ENCODE measurements around the gene PACRG. TPM values are rescaled to one million over a fixed set of nuclear protein-coding genes. Genes with fewer than 3 reads are reported as not detected.

The PACRG gene
- total and polyA plus RNA-seq, 2 of the 8 experiments (the other 6 are each of a cell fraction or from before 2014, with no cell fraction given): 0.44 to 0.54 TPM

DNA sequence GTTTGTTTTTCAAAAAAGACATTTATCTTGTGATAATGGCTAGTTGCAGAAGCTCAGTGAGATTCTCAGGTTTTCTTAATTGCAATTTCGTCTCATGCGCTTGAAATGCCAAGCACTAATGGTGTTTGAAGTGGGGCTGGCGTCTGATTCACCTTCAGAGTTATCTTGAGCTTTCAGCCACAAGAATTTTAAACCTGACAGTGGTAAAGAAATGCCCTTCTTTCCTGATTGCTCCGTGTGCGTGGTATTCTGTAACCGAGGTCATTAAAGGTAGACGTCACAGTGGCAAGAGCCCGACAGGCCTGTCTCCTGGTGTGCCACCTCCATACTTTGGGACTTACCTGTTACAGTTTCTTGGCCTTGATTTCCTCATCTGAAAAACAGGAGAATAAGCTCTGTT, 560.3 kb downstream of the PACRG start:
- Histone ChIP-seq H2BK12ac (ENCODE audit: low read depth, low read length) (no peak overlapping the region), H3K23me2 (ENCODE audit: low read depth, low read length) (no peaks in the 10 kb centered on the region), H3K18ac (ENCODE audit: extremely low read depth, low read length) (no peak overlapping the region), H3K9ac (replicated peaks in 1 of 4; ENCODE audit: extremely low read depth in 1 of 4, low read depth in 3 of 4, low read length in 3 of 4) (no peak overlapping the region), H4K5ac (ENCODE audit: insufficient read length, low read depth, low read length) (no peak overlapping the region), H4K20me1 (replicated peaks in 1 of 2; ENCODE audit: control insufficient read depth in 1 of 2, insufficient read depth in 2 of 2, low read length in 2 of 2) (no peaks in the 10 kb centered on the region), H2AK5ac (ENCODE audit: low read depth, low read length) (no peak overlapping the region), H4K8ac (ENCODE audit: extremely low read depth, insufficient read depth, low read length) (no peak overlapping the region), H3K4me1 (replicated peaks in 1 of 4; ENCODE audit: control insufficient read depth in 3 of 4, insufficient read depth in 4 of 4, low read length in 3 of 4) (no peaks in the 10 kb centered on the region; a peak in 1 of 7 replicates), H3K4ac (replicated peaks; ENCODE audit: insufficient read length, low read depth, low read length) (no peak overlapping the region), H4K91ac (replicated peaks; ENCODE audit: insufficient read length, low read length) (no peak overlapping the region), H3K36me3 (ENCODE audit: control insufficient read depth in 2 of 4, insufficient read depth in 4 of 4, low read length in 3 of 4) (no peaks in the 10 kb centered on the region), H2BK20ac (ENCODE audit: low read length) (no peak overlapping the region), H2AFZ (ENCODE audit: low read length) (no peak overlapping the region), H3K79me2 (ENCODE audit: control insufficient read depth in 1 of 2, insufficient read depth in 2 of 2, low read length in 2 of 2) (no peaks in the 10 kb centered on the region), H2BK5ac (ENCODE audit: low read depth, low read length) (no peak overlapping the region), H2BK120ac (replicated peaks; ENCODE audit: low read depth, low read length) (no peak overlapping the region), H3K9me3 (ENCODE audit: insufficient read depth in 2 of 2, low read depth in 1 of 2, low read length in 1 of 2) (no peaks in the 10 kb centered on the region), H3K56ac (replicated peaks; ENCODE audit: insufficient read length, low read depth, low read length) (no peak overlapping the region), H3K23ac (ENCODE audit: insufficient read length) (no peak overlapping the region), H3K14ac (ENCODE audit: insufficient read length) (no peak overlapping the region), H3K79me1 (ENCODE audit: low read depth, low read length) (no peaks in the 10 kb centered on the region), H3K27me3 (replicated peaks in 1 of 4; ENCODE audit: control insufficient read depth in 3 of 4, extremely low read depth in 1 of 4, insufficient read depth in 3 of 4, low read length in 3 of 4) (no peaks in the 10 kb centered on the region), H3K27ac (ENCODE audit: low read depth, low read length) (no peak overlapping the region), H2BK15ac (ENCODE audit: low read length) (no peak overlapping the region), H3K4me3 (ENCODE audit: extremely low read depth in 1 of 4, insufficient read depth in 2 of 4, low read depth in 3 of 4, low read length in 4 of 4) (no peak overlapping the region), H3K4me2 (ENCODE audit: insufficient read depth in 1 of 2, low read depth in 2 of 2, low read length in 2 of 2) (no peak overlapping the region)
- 94% methylated on average over 8 of the region's 8 CpGs; no CpG with 5 or more reads in 1 of the 2 experiments for WGBS, 2 experiments (ENCODE audit: extremely low coverage in 1 of 2, insufficient coverage in 1 of 2, insufficient read length in 1 of 2, insufficient replicate concordance in 2 of 2, low coverage in 1 of 2, low lambda C conversion rate in 2 of 2, missing lambda C conversion rate in 1 of 2)
- TF ChIP-seq GTF2F1 (IDR thresholded peaks at IDR 0.05; ENCODE audit: borderline replicate concordance, low read depth, low read length) (no peak), CEBPB (IDR thresholded peaks at IDR 0.05; ENCODE audit: low read depth, low read length) (no peak), NANOG (IDR thresholded peaks at IDR 0.05; ENCODE audit: insufficient read depth, low read depth, low read length, poor library complexity, severe bottlenecking) (no peak), POLR2AphosphoS5 (IDR thresholded peaks at IDR 0.05; ENCODE audit: low read depth, low read length) (no peak)
- DNase-seq (ENCODE audit: low read depth in 1 of 2, low spot score in 2 of 2) (no peak), FAIRE-seq (no peak)
- ChIA-PET CTCF (ENCODE audit: partially characterized antibody) (no interaction called here), POLR2A (ENCODE audit: partially characterized antibody) (no interaction called here)
